MM.1S (cell line): ENCODE data around the gene EBLN2.

Experiments used
- DNase-seq: peaks from one replicate; pipeline ENCODE4 v3.0.0-alpha.2; 2015
- H2AFZ ChIP-seq: fragments of 300-600 bp; sonication (generic); 2 replicates; pipeline ENCODE4 v1.6.0; 2016; ENCODE audit warnings: antibody characterized with exemption, low read length
- H3F3A ChIP-seq: fragments of 300-600 bp; sonication (generic); 2 replicates; pipeline ENCODE4 v1.6.1; 2016; ENCODE audit warnings: mild to moderate bottlenecking, antibody characterized with exemption, low read length, moderate library complexity, mixed read lengths; ENCODE audit not compliant: insufficient read depth
- H3K27ac ChIP-seq: fragments of 300-600 bp; sonication (generic); 2 replicates; pipeline ENCODE4 v1.5.1; 2016; ENCODE audit warnings: mild to moderate bottlenecking, low read length
- H3K27me3 ChIP-seq: fragments of 300-600 bp; sonication (generic); replicated peaks from 2 replicates; pipeline ENCODE4 v1.6.0; 2016; ENCODE audit warnings: low read length; ENCODE audit not compliant: insufficient read depth
- H3K36me3 ChIP-seq: fragments of 300-600 bp; sonication (generic); replicated peaks from 2 replicates; pipeline ENCODE4 v1.6.1; 2016; ENCODE audit warnings: mild to moderate bottlenecking, low read length, mixed read lengths; ENCODE audit not compliant: insufficient read depth
- H3K4me1 ChIP-seq: fragments of 300-600 bp; sonication (generic); 2 replicates; pipeline ENCODE4 v1.6.1; 2016; ENCODE audit warnings: low read length, mixed read lengths
- H3K4me2 ChIP-seq: fragments of 300-600 bp; sonication (generic); 2 replicates; pipeline ENCODE4 v1.6.0; 2016; ENCODE audit warnings: low read depth, low read length
- H3K4me3 ChIP-seq: fragments of 300-600 bp; sonication (generic); 2 replicates; pipeline ENCODE4 v1.5.1; 2016; ENCODE audit warnings: low read length, mixed read lengths
- H3K79me2 ChIP-seq: fragments of 300-600 bp; sonication (generic); 2 replicates; pipeline ENCODE4 v1.6.1; 2016; ENCODE audit warnings: mixed run types, low read length, mixed read lengths
- H3K9ac ChIP-seq: fragments of 300-600 bp; sonication (generic); 2 replicates; pipeline ENCODE4 v1.6.1; 2016; ENCODE audit warnings: low read length, mixed read lengths
- H3K9me2 ChIP-seq: fragments of 300-600 bp; sonication (generic); replicated peaks from 2 replicates; pipeline ENCODE4 v1.6.1; 2016; ENCODE audit warnings: mild to moderate bottlenecking, low read length, mixed read lengths; ENCODE audit not compliant: insufficient read depth
- H3K9me3 ChIP-seq: fragments of 300-600 bp; sonication (generic); replicated peaks from 2 replicates; pipeline ENCODE4 v1.6.1; 2016; ENCODE audit warnings: mild to moderate bottlenecking, low read length, mixed read lengths; ENCODE audit not compliant: insufficient read depth
- H4K20me1 ChIP-seq: fragments of 300-600 bp; sonication (generic); 2 replicates; pipeline ENCODE4 v1.6.1; 2016; ENCODE audit warnings: mild to moderate bottlenecking, low read length, moderate library complexity, mixed read lengths; ENCODE audit not compliant: insufficient read depth
- CTCF ChIP-seq: fragments of 300-600 bp; sonication (generic); IDR thresholded peaks from 2 replicates; pipeline ENCODE4 v1.5.1; 2016; ENCODE audit warnings: antibody characterized with exemption, low read length, mixed read lengths
- EZH2 ChIP-seq: fragments of 300-600 bp; sonication (generic); optimal IDR thresholded peaks from 2 replicates; pipeline ENCODE3; 2017; ENCODE audit warnings: low read depth, mild to moderate bottlenecking, antibody characterized with exemption, low read length, mixed read lengths
- EZH2phosphoT487 ChIP-seq: fragments of 300-600 bp; sonication (generic); IDR thresholded peaks from 2 replicates; pipeline ENCODE4 v1.6.1; 2018; ENCODE audit warnings: antibody characterized with exemption, low read length

Gene EBLN2

DNA sequence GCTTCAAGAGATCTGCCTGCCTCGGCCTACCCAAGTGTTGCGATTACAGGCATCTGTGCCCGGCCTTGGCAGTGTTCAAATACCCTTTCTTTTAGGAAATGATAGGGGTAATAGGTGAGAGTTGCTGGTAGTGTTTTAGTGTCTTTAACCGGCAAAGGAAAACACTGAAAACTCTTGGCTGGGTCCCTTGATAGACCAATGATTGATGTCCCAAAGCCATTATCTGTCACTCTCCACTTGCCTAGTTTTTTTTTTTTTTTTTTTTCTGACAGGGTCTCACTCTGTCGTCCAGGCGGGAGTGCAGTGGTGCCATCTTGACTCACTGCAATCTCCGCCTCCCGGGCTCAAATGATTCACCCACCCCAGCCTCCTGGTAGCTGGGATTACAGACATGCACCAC, 19.7 kb downstream of the EBLN2 start:
- no peak for DNase-seq
- no peaks in the 10 kb centered on the region for H3K36me3 ChIP-seq
- no peaks in the 10 kb centered on the region for H3K9me3 ChIP-seq
- no peaks in the 10 kb centered on the region for H3K79me2 ChIP-seq
- no peaks in the 10 kb centered on the region for H3K9me2 ChIP-seq
- H2AFZ ChIP-seq, result no peak overlapping the region
- TF ChIP-seq EZH2 (no peak), EZH2phosphoT487 (no peak), CTCF (no peak)
- no peak overlapping the region for H3K4me2 ChIP-seq
- H3K4me1 ChIP-seq, result no peaks in the 10 kb centered on the region
- no peaks in the 10 kb centered on the region for H3F3A ChIP-seq
- H4K20me1 ChIP-seq, result no peaks in the 10 kb centered on the region
- H3K9ac ChIP-seq, result no peak overlapping the region
- H3K4me3 ChIP-seq, result no peak overlapping the region
- no peaks in the 10 kb centered on the region for H3K27me3 ChIP-seq
- H3K27ac ChIP-seq, result no peak overlapping the region

DNA sequence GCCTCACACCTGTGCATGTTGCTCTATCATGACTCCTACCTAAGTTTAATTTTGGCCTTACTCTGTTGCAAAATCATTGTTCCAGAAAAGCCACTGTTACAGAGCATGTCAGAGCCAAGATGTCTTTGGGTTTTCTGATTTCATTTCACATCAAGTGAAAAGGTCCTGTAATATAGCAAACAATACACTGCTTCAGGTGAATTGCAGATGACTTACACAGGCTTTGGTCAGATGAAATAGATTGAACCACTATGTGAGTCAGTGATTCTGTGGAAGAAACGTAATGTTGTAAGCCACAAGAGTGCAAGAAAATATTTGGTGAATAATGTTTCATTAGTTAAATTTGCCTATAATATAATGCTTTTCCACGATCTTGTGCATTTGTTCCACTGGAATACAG, 22.7 kb downstream of the EBLN2 start:
- Histone ChIP-seq H3K4me3 (no peak overlapping the region), H3K4me2 (no peak overlapping the region), H3K79me2 (no peaks in the 10 kb centered on the region), H3K9me2 (no peaks in the 10 kb centered on the region), H3K27ac (no peak overlapping the region), H4K20me1 (no peaks in the 10 kb centered on the region), H3K9ac (no peak overlapping the region), H3K36me3 (no peaks in the 10 kb centered on the region), H2AFZ (no peak overlapping the region), H3K27me3 (no peaks in the 10 kb centered on the region), H3K4me1 (no peaks in the 10 kb centered on the region), H3F3A (no peaks in the 10 kb centered on the region), H3K9me3 (no peaks in the 10 kb centered on the region)
- no peak for TF ChIP-seq EZH2
- TF ChIP-seq EZH2phosphoT487, result no peak
- no peak for TF ChIP-seq CTCF
- DNase-seq, result no peak

- no peaks in the 10 kb centered on the region for H3K27me3 ChIP-seq
- H3K79me2 ChIP-seq, result no peaks in the 10 kb centered on the region
- peak; percentile 29 for DNase-seq
- no peak overlapping the region for H3K27ac ChIP-seq
- no peak overlapping the region for H3K9ac ChIP-seq
- H2AFZ ChIP-seq, result no peak overlapping the region
- H3K4me1 ChIP-seq, result no peaks in the 10 kb centered on the region
- no peaks in the 10 kb centered on the region for H3K9me3 ChIP-seq
- H4K20me1 ChIP-seq, result no peaks in the 10 kb centered on the region
- H3F3A ChIP-seq, result no peaks in the 10 kb centered on the region
- H3K9me2 ChIP-seq, result no peaks in the 10 kb centered on the region
- H3K4me3 ChIP-seq, result no peak overlapping the region
- H3K36me3 ChIP-seq, result no peaks in the 10 kb centered on the region
- peak; percentile 74 for TF ChIP-seq CTCF
- TF ChIP-seq EZH2, result no peak
- H3K4me2 ChIP-seq, result no peak overlapping the region
These were observed 24.6 kb downstream of the EBLN2 start for GRCh38 chr3:73086071-73086494.

DNA sequence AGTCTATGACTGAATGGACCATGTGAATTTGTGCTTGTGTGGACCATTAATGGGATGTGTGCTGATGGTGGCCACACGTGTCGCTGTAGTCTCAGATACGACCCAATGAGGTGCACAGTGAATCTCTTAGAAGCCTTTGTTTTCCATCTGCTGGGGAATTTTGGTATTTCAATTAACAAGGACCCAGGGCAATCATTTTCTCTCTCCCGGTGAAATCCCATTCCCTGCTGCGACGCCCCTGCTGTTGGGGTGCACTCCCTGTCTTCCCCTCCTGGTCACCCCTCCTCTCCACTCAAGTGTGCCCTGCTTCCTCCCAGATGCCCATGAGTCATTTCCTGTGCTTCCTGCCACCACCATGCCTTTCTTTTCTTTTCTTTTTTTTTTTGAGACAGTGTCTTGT, 32.7 kb downstream of the EBLN2 start:
- Histone ChIP-seq H3K9me2 (no peaks in the 10 kb centered on the region), H4K20me1 (no peaks in the 10 kb centered on the region), H3K9me3 (no peaks in the 10 kb centered on the region), H3K9ac (no peak overlapping the region), H3K4me3 (no peak overlapping the region), H3K27ac (no peak overlapping the region), H3K36me3 (no peaks in the 10 kb centered on the region), H3K4me1 (no peaks in the 10 kb centered on the region), H3K27me3 (no peaks in the 10 kb centered on the region), H2AFZ (no peak overlapping the region), H3K4me2 (no peak overlapping the region), H3K79me2 (no peaks in the 10 kb centered on the region), H3F3A (no peaks in the 10 kb centered on the region)
- DNase-seq, result no peak
- TF ChIP-seq EZH2phosphoT487 (no peak), CTCF (no peak), EZH2 (no peak)
